K562 (cell line): Measurements from ENCODE around the gene ZBTB18. TPM values are rescaled to one million over a fixed set of nuclear protein-coding genes. Genes with fewer than 3 reads are reported as not detected.
A peak's percentile ranks its signal among the peaks of the same experiment; 100 is the strongest.

ENCODE experiments used
- CC2D1A ChIP-seq: fragments of 450-650 bp; IDR thresholded peaks from 2 replicates; pipeline ENCODE4 v1.6.1; 2017; ENCODE audit warnings: mild to moderate bottlenecking
- CREM ChIP-seq: IDR thresholded peaks from 2 replicates; pipeline ENCODE4 v1.6.1; 2014; ENCODE audit warnings: antibody characterized with exemption, low read depth
- ETV5 ChIP-seq: sonication (generic); formaldehyde crosslinking; IDR thresholded peaks from 2 replicates; pipeline ENCODE4 v1.4.0; 2020; ENCODE audit warnings: low read depth, mild to moderate bottlenecking, missing genetic modification reagents
- FOXK2 ChIP-seq, 2 experiments: fragments of 450-650 bp; IDR thresholded peaks in 1 of 2; conservative IDR thresholded peaks in 1 of 2; 2 replicates each; pipeline ENCODE4 v1.6.1; 2016; ENCODE audit warnings: low read depth in 2 of 2, mild to moderate bottlenecking in 1 of 2
- FOXP1 ChIP-seq: sonication (generic); formaldehyde crosslinking; IDR thresholded peaks from 2 replicates; pipeline ENCODE4 v1.8.0; 2022; ENCODE audit warnings: mild to moderate bottlenecking, missing genetic modification reagents
- KDM5B ChIP-seq: fragments of 200-600 bp; sonication (generic); IDR thresholded peaks from 2 replicates; pipeline ENCODE4 v1.6.1; 2012; ENCODE audit warnings: low read depth, mild to moderate bottlenecking, moderate library complexity, low read length, control low read depth, inconsistent platforms; ENCODE audit not compliant: insufficient replicate concordance
- NR2C2 ChIP-seq, 2 experiments: fragments of 200-800 bp in 1 of 2; sonication (Bioruptor generic) in 1 of 2; sonication (generic) in 1 of 2; formaldehyde crosslinking in 1 of 2; IDR thresholded peaks; 2 replicates each; pipeline versions ENCODE4 v1.6.1 to v1.8.0; 2016 to 2022; ENCODE audit warnings: mild to moderate bottlenecking in 1 of 2, missing compliant biosample characterization in 1 of 2, missing genetic modification characterization in 1 of 2, missing genetic modification reagents in 1 of 2
- RNF2 ChIP-seq: sonication (generic); IDR thresholded peaks from 2 replicates; pipeline ENCODE4 v1.6.1; 2016
- RREB1 ChIP-seq: fragments of 250-450 bp; sonication (Bioruptor Pico); IDR thresholded peaks from 2 replicates; pipeline ENCODE4 v1.4.0; 2020
- SAP30 ChIP-seq: fragments of 200-600 bp; sonication (generic); IDR thresholded peaks from 2 replicates; pipeline ENCODE4 v1.6.1; 2012; ENCODE audit warnings: borderline replicate concordance, low read depth, mild to moderate bottlenecking, moderate library complexity, low read length, control low read depth, inconsistent platforms; ENCODE audit not compliant: insufficient read depth, poor library complexity, severe bottlenecking
- STAT6 ChIP-seq: sonication (generic); formaldehyde crosslinking; IDR thresholded peaks from 2 replicates; pipeline ENCODE4 v1.8.1; 2023; ENCODE audit warnings: mild to moderate bottlenecking, missing genetic modification reagents
- ZNF24 ChIP-seq: fragments of 450-650 bp; IDR thresholded peaks from 2 replicates; pipeline ENCODE4 v1.6.1; 2016
- ZNF766 ChIP-seq: fragments of 200-800 bp; sonication (Bioruptor generic); conservative IDR thresholded peaks from 2 replicates; pipeline ENCODE4 v1.6.1; 2016; ENCODE audit warnings: missing genetic modification characterization, missing compliant biosample characterization
- ZZZ3 ChIP-seq: fragments of 450-650 bp; IDR thresholded peaks from 2 replicates; pipeline ENCODE4 v1.6.1; 2016; ENCODE audit warnings: antibody characterized with exemption, mild to moderate bottlenecking, moderate library complexity
- polyA plus RNA-seq, 8 experiments: library from polyadenylated mRNA; depleted of rRNA in 4 of 8; stranded (reverse) in 5 of 8; unstranded in 3 of 8; fragments of >200 nt; fragmentation: Nextera tagmentation in 2 of 8; fragmentation: Illumina TruSeq in 1 of 8; extraction: Ambion mirVana in 2 of 8; extraction: Trizol in 1 of 8; gene quantifications; 2 replicates each; pipeline versions ENCODE4 v1.2.1 to v1.2.3, GENCODE V29; 2011 to 2014; ENCODE audit warnings: inconsistent platforms in 1 of 8, missing spikeins in 1 of 8
- total RNA-seq, 7 experiments: library from RNA; depleted of rRNA in 6 of 7; stranded (reverse); fragments of >200 nt in 6 of 7; fragmentation: Illumina TruSeq in 2 of 7; extraction: Trizol in 2 of 7; gene quantifications; 2 replicates each; pipeline versions ENCODE4 v1.2.1 to v1.2.3, GENCODE V29; 2011 to 2021; ENCODE audit warnings: low replicate concordance in 1 of 7
- TF ChIP-seq, protein P1 (sequence below): fragments of 450-650 bp; IDR thresholded peaks from 2 replicates; pipeline ENCODE4 v1.6.1; 2014; ENCODE audit warnings: low read depth, mild to moderate bottlenecking, moderate library complexity, borderline replicate concordance

Gene ZBTB18
- total and polyA plus RNA-seq, 9 of the 15 experiments (the other 6 are each of a cell fraction or from before 2014, with no cell fraction given), result 0.13 to 2.6 (median 1.6) TPM

DNA sequence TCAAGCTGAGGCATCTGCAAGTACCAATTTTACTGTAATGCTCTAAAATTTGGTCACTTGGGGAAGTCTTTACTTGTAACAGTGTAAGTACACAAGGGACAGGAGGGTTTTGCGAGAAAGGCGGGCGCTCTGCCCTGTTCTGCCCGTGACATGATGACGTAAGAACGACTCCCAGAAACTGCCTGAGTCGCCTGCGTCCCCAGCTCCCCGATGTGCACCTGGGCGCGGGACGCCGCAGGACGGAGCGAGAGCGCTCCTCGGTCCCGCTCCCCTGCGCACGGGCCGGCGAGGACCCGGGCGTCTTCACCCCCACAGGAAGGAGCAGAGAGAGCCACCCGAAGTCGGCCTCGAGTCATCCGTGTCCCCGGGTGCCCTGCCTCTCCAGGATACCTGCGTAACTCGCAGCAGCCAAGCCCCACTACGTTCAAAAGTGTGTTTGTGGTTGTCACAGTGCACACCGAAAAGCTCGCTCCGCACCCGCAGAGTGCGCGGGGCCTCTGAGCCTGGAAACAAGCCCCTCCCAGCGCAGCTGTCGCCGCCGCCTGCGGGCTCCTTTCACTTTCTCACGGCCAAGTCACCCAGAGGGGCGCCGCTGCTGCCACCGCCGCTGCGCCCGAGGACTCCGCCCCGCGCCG is 3.3 kb upstream of the ZBTB18 start (continued):
- TF ChIP-seq CC2D1A, result no peak
- peak; percentile 93 for TF ChIP-seq KDM5B
- peak; percentile 43; the same call in 1 of the 2 replicates for TF ChIP-seq RNF2
- TF ChIP-seq ZZZ3, result no peak
- TF ChIP-seq FOXP1 (CRISPR knock-in tag), result 0 out of 2 replicates have a peak, but pooled peaks have one; percentile 21
- peak; percentile 60; the same call in 1 of the 2 replicates for TF ChIP-seq STAT6
- peak; percentile 87 for TF ChIP-seq RREB1 (CRISPR knock-in tag)
- TF ChIP-seq ETV5 (CRISPR knock-in tag), result 0 out of 2 replicates have a peak, but pooled peaks have one; percentile 17
- no peak for TF ChIP-seq ZNF766 (CRISPR knock-in tag)
- TF ChIP-seq FOXK2 (conservative IDR thresholded peaks at IDR 0.05 in 1 of 2, IDR thresholded peaks at IDR 0.05 in 1 of 2; ENCODE audit: low read depth in 2 of 2), result 0 out of 4 replicates have a peak, but pooled peaks have one; percentile 27 to 40
- no peak for TF ChIP-seq ZNF24
- TF ChIP-seq NR2C2 (CRISPR knock-in tag; IDR thresholded peaks at IDR 0.05), result peak; percentile 54; the same call in 1 of the 2 replicates
- no peak for TF ChIP-seq NR2C2 (tag; IDR thresholded peaks at IDR 0.05)
- TF ChIP-seq, protein P1, sequence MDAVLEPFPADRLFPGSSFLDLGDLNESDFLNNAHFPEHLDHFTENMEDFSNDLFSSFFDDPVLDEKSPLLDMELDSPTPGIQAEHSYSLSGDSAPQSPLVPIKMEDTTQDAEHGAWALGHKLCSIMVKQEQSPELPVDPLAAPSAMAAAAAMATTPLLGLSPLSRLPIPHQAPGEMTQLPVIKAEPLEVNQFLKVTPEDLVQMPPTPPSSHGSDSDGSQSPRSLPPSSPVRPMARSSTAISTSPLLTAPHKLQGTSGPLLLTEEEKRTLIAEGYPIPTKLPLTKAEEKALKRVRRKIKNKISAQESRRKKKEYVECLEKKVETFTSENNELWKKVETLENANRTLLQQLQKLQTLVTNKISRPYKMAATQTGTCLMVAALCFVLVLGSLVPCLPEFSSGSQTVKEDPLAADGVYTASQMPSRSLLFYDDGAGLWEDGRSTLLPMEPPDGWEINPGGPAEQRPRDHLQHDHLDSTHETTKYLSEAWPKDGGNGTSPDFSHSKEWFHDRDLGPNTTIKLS, result peak; percentile 30; the same call in 1 of the 2 replicates
- TF ChIP-seq SAP30, result peak; percentile 79
- TF ChIP-seq CREM, result peak; percentile 83
